HEK293 (cell line): ENCODE measurements around the gene WWC1.
A peak's percentile ranks its signal among the peaks of the same experiment; 100 is the strongest.

ENCODE experiments used
- CTCF ChIA-PET: fragments of 350-600 bp; formaldehyde crosslinking; extraction: SDS; loops from one replicate; lab custom pipeline; 2021; ENCODE audit warnings: antibody characterized with exemption; lab: Yijun Ruan, JAX
- POLR2A ChIA-PET: fragments of 300-600 bp; formaldehyde crosslinking; extraction: SDS; loops from one replicate; lab custom pipeline; 2020; ENCODE audit warnings: antibody characterized with exemption, inconsistent platforms; lab: Yijun Ruan, JAX
- H3K27ac ChIP-seq: fragments of 200-500 bp; sonication (Bioruptor generic); 2 replicates; pipeline ENCODE4 v1.5.1; 2014; ENCODE audit warnings: low read depth, low read length, control low read depth, inconsistent platforms; ENCODE audit errors: extremely low read depth
- H3K36me3 ChIP-seq, 2 experiments: fragments of 200-500 bp in 1 of 2; sonication (Bioruptor generic) in 1 of 2; 1 replicate in 1 of 2; 2 replicates in 1 of 2; pipeline ENCODE4 v1.5.1; 2014 to 2017; ENCODE audit warnings: inconsistent platforms in 2 of 2, low read length in 2 of 2; ENCODE audit not compliant: control insufficient read depth in 2 of 2, insufficient read depth in 1 of 2
- H3K4me1 ChIP-seq: fragments of 200-500 bp; sonication (Bioruptor generic); 2 replicates; pipeline ENCODE4 v1.5.1; 2014; ENCODE audit warnings: mild to moderate bottlenecking, low read length, inconsistent platforms; ENCODE audit not compliant: control insufficient read depth, insufficient read depth
- H3K4me3 ChIP-seq: 2 replicates; pipeline ENCODE4 v1.5.1; 2011; ENCODE audit warnings: low read depth, mild to moderate bottlenecking, control low read depth, low read length, moderate library complexity
- H3K9me3 ChIP-seq: fragments of 200-500 bp; sonication (Bioruptor generic); 2 replicates; pipeline ENCODE4 v1.5.1; 2014; ENCODE audit warnings: low read depth, low read length, inconsistent platforms; ENCODE audit not compliant: control insufficient read depth, insufficient read depth
- GFI1B ChIP-seq: fragments of 450-650 bp; formaldehyde crosslinking; IDR thresholded peaks from 2 replicates; pipeline ENCODE4 v1.5.1; 2016; ENCODE audit warnings: missing biosample characterization, missing genetic modification characterization
- GLI4 ChIP-seq: fragments of 450-650 bp; formaldehyde crosslinking; IDR thresholded peaks from 2 replicates; pipeline ENCODE4 v1.5.1; 2016; ENCODE audit warnings: missing biosample characterization, missing genetic modification characterization
- GLIS1 ChIP-seq: fragments of 450-650 bp; formaldehyde crosslinking; IDR thresholded peaks from 2 replicates; pipeline ENCODE4 v1.5.1; 2016; ENCODE audit warnings: missing biosample characterization, missing genetic modification characterization
- GLIS2 ChIP-seq: fragments of 450-650 bp; formaldehyde crosslinking; IDR thresholded peaks from 2 replicates; pipeline ENCODE4 v1.5.1; 2016; ENCODE audit warnings: missing biosample characterization, missing genetic modification characterization
- KLF9 ChIP-seq: fragments of 450-650 bp; formaldehyde crosslinking; IDR thresholded peaks from 2 replicates; pipeline ENCODE4 v1.5.1; 2016; ENCODE audit warnings: missing biosample characterization, missing genetic modification characterization, low read depth
- PRDM1 ChIP-seq: fragments of 450-650 bp; formaldehyde crosslinking; IDR thresholded peaks from 2 replicates; pipeline ENCODE4; 2016; ENCODE audit warnings: missing biosample characterization, missing genetic modification characterization
- ZIC2 ChIP-seq: fragments of 450-650 bp; formaldehyde crosslinking; IDR thresholded peaks from 2 replicates; pipeline ENCODE4 v1.5.1; 2016; ENCODE audit warnings: missing biosample characterization, missing genetic modification characterization
- ZNF175 ChIP-seq: fragments of 450-650 bp; formaldehyde crosslinking; IDR thresholded peaks from 2 replicates; pipeline ENCODE4 v1.5.1; 2016; ENCODE audit warnings: missing biosample characterization, missing genetic modification characterization
- ZNF248 ChIP-seq: fragments of 450-650 bp; formaldehyde crosslinking; IDR thresholded peaks from 2 replicates; pipeline ENCODE4 v1.5.1; 2017; ENCODE audit warnings: missing biosample characterization, missing genetic modification characterization
- ZNF266 ChIP-seq: fragments of 450-650 bp; formaldehyde crosslinking; IDR thresholded peaks from 2 replicates; pipeline ENCODE4 v1.5.1; 2016; ENCODE audit warnings: missing biosample characterization, missing genetic modification characterization, low read depth
- ZNF335 ChIP-seq: fragments of 450-650 bp; formaldehyde crosslinking; conservative IDR thresholded peaks from 2 replicates; pipeline ENCODE4 v1.5.1; 2016; ENCODE audit warnings: missing biosample characterization, missing genetic modification characterization
- ZNF423 ChIP-seq: fragments of 450-650 bp; formaldehyde crosslinking; IDR thresholded peaks from 2 replicates; pipeline ENCODE4 v1.5.1; 2016; ENCODE audit warnings: missing biosample characterization, missing genetic modification characterization
- ZNF560 ChIP-seq: fragments of 450-650 bp; formaldehyde crosslinking; IDR thresholded peaks from 2 replicates; pipeline ENCODE4 v1.5.1; 2017; ENCODE audit warnings: missing biosample characterization, missing genetic modification characterization, borderline replicate concordance
- ZNF596 ChIP-seq: fragments of 450-650 bp; IDR thresholded peaks from 2 replicates; pipeline ENCODE4 v1.5.0; 2018; ENCODE audit warnings: missing biosample characterization, mild to moderate bottlenecking, missing genetic modification characterization, moderate library complexity
- ZNF747 ChIP-seq: fragments of 450-650 bp; formaldehyde crosslinking; IDR thresholded peaks from 2 replicates; pipeline ENCODE4 v1.5.1; 2016; ENCODE audit warnings: missing biosample characterization, missing genetic modification characterization
- ZNF791 ChIP-seq: fragments of 450-650 bp; formaldehyde crosslinking; IDR thresholded peaks from 2 replicates; pipeline ENCODE4 v1.5.1; 2016; ENCODE audit warnings: missing biosample characterization, missing genetic modification characterization
- ZNF837 ChIP-seq: fragments of 450-650 bp; formaldehyde crosslinking; IDR thresholded peaks from 2 replicates; pipeline ENCODE4 v1.5.1; 2016; ENCODE audit warnings: missing biosample characterization, missing genetic modification characterization
- ZSCAN23 ChIP-seq: fragments of 450-650 bp; formaldehyde crosslinking; IDR thresholded peaks from 2 replicates; pipeline ENCODE4 v1.5.1; 2016; ENCODE audit warnings: missing biosample characterization, missing genetic modification characterization
- TF ChIP-seq, protein P1 (sequence below): fragments of 450-650 bp; formaldehyde crosslinking; IDR thresholded peaks from 2 replicates; pipeline ENCODE4 v1.5.1; 2016; ENCODE audit warnings: missing biosample characterization, missing genetic modification characterization, borderline replicate concordance
- TF ChIP-seq, protein P2 (sequence below): fragments of 450-650 bp; formaldehyde crosslinking; IDR thresholded peaks from 2 replicates; pipeline ENCODE4 v1.5.1; 2016; ENCODE audit warnings: missing biosample characterization, missing genetic modification characterization
- TF ChIP-seq, protein P3 (sequence below): fragments of 450-650 bp; formaldehyde crosslinking; IDR thresholded peaks from 2 replicates; pipeline ENCODE4 v1.5.1; 2016; ENCODE audit warnings: missing biosample characterization, missing genetic modification characterization
- TF ChIP-seq, protein P4 (sequence below): fragments of 450-650 bp; formaldehyde crosslinking; optimal IDR thresholded peaks from 2 replicates; pipeline ENCODE3; 2016; ENCODE audit warnings: missing biosample characterization, mild to moderate bottlenecking, missing genetic modification characterization

WWC1 gene

DNA sequence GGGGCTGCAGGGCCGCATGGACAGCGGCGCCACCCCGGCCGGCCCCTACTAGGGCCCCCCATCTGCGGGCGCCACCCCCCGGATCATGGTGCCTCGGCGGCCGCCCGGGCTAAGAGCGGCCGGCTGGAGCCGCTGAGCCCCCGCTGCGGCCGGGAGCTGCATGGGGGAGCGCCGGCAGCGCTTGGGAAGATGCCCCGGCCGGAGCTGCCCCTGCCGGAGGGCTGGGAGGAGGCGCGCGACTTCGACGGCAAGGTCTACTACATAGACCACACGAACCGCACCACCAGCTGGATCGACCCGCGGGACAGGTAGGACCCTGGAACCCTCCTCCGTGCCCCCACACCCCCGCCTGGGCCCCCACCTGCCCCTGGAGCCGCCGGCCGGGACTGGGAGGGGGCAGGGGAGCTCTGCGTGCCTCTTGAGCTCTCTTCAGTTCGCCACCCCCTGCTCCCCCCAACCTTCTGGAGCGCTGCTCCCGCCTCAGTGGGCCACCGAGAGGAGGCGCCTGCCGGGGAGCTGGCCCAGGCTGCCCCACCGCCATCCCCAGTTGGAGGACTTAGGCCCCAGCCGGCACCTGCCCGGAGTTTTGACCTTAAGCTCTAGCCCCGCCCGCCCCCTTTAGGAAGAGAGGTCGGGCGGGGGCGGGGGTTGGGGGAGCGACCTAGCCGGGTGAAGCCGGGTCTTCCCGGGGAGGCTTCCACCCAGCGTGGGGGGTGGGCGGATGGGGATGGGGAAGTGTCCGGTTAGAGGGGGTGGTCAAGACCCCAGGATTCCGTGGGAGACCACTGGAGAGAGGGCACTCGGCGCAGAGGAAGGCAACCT is 730 bp downstream of the WWC1 start (continued):
- 0 out of 2 replicates have a peak, but pooled peaks have one; percentile 11 for TF ChIP-seq KLF9 (tag by site-specific recombination)
- no peak for TF ChIP-seq ZNF560 (tag by site-specific recombination)
- peak; percentile 13; the same call in 1 of the 2 replicates for TF ChIP-seq GLIS2

DNA sequence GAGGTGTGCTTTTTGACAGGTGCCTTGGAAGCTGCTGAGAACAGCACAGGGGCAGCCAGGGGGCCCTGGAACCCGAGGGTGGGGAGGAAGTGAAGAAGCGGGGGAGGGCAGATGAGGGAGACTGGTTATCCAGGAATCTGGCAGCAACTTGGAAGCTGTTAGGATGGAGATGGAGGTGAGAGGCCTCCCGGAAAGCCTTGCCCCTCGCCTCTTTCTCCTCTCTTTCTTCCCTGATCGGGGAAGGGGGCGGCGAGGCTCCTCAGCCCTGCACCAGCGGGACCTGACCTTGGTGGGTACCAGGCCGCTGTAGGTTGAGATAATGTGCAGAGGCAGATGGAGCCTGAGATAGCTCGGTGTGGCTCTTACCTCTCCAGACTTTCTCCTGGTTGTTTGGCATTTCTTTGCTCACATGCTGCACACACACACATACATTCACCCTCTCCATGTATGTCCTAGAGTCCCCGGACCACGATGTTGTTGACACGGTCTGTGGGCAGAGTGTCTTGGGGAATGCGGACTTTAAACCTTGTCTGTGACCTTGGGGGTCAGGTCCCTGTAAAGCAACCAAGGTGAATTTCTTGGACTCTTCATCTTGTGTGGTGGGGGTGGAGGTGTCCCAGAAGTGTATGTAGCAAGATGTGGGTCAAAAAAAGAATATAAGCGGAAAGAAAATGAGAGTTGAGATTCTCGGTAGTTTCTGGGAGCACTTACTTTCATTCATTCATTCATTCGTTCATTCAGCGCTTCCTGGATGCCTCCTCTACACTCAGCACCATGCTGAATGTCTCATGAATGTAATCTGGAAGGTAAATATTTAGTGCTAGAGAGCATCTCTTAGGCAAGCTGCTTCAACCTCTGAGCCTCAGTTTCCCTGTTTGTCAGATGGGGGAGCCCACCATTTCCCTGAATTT is 1.6 kb downstream of the WWC1 start:
- Histone ChIP-seq H3K9me3 (no peaks in the 10 kb centered on the region), H3K4me1 (peaks cover 3% of the 10 kb centered on the region; the same call in 1 of the 2 replicates), H3K36me3 (no peaks in the 10 kb centered on the region), H3K27ac (no peak overlapping the region)
- ChIA-PET POLR2A (interaction anchor here (0.6 to 2.7 kb wide), 8 partner anchors 8 to 286 kb away, joined by 3 to 15 read pairs (median 6); partner anchors contain the start of gene PANK3), CTCF (interaction anchor here (0.6 to 1.3 kb wide), 4 partner anchors 8 to 521 kb away, joined by 3 to 5 read pairs (median 4); no protein-coding TSS in a partner anchor)
- TF ChIP-seq ZNF423 (0 out of 2 replicates have a peak, but pooled peaks have one; percentile 27), GLI4 (tag by site-specific recombination) (no peak), ZNF596 (tag by site-specific recombination) (no peak), ZNF837 (no peak), GLIS1 (0 out of 2 replicates have a peak, but pooled peaks have one; percentile 28), ZNF266 (tag by site-specific recombination) (no peak), ZSCAN23 (no peak), ZNF248 (tag by site-specific recombination) (no peak), GFI1B (tag by site-specific recombination) (no peak), ZNF175 (tag by site-specific recombination) (no peak), ZNF791 (tag by site-specific recombination) (no peak), ZNF747 (no peak), PRDM1 (tag by site-specific recombination) (peak; percentile 9; the same call in 1 of the 2 replicates), KLF9 (tag by site-specific recombination) (no peak), GLIS2 (peak; percentile 23; the same call in 1 of the 2 replicates), ZIC2 (tag by site-specific recombination) (no peak), ZNF335 (tag by site-specific recombination) (no peak)
- TF ChIP-seq, protein P1, sequence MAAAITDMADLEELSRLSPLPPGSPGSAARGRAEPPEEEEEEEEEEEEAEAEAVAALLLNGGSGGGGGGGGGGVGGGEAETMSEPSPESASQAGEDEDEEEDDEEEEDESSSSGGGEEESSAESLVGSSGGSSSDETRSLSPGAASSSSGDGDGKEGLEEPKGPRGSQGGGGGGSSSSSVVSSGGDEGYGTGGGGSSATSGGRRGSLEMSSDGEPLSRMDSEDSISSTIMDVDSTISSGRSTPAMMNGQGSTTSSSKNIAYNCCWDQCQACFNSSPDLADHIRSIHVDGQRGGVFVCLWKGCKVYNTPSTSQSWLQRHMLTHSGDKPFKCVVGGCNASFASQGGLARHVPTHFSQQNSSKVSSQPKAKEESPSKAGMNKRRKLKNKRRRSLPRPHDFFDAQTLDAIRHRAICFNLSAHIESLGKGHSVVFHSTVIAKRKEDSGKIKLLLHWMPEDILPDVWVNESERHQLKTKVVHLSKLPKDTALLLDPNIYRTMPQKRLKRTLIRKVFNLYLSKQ (tag by site-specific recombination) = no peak
- TF ChIP-seq, protein P2, sequence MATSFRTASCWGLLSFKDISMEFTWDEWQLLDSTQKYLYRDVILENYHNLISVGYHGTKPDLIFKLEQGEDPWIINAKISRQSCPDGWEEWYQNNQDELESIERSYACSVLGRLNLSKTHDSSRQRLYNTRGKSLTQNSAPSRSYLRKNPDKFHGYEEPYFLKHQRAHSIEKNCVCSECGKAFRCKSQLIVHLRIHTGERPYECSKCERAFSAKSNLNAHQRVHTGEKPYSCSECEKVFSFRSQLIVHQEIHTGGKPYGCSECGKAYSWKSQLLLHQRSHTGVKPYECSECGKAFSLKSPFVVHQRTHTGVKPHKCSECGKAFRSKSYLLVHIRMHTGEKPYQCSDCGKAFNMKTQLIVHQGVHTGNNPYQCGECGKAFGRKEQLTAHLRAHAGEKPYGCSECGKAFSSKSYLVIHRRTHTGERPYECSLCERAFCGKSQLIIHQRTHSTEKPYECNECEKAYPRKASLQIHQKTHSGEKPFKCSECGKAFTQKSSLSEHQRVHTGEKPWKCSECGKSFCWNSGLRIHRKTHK (tag by site-specific recombination) = no peak
- TF ChIP-seq, protein P3, sequence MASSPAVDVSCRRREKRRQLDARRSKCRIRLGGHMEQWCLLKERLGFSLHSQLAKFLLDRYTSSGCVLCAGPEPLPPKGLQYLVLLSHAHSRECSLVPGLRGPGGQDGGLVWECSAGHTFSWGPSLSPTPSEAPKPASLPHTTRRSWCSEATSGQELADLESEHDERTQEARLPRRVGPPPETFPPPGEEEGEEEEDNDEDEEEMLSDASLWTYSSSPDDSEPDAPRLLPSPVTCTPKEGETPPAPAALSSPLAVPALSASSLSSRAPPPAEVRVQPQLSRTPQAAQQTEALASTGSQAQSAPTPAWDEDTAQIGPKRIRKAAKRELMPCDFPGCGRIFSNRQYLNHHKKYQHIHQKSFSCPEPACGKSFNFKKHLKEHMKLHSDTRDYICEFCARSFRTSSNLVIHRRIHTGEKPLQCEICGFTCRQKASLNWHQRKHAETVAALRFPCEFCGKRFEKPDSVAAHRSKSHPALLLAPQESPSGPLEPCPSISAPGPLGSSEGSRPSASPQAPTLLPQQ = no peak
- TF ChIP-seq, protein P4, sequence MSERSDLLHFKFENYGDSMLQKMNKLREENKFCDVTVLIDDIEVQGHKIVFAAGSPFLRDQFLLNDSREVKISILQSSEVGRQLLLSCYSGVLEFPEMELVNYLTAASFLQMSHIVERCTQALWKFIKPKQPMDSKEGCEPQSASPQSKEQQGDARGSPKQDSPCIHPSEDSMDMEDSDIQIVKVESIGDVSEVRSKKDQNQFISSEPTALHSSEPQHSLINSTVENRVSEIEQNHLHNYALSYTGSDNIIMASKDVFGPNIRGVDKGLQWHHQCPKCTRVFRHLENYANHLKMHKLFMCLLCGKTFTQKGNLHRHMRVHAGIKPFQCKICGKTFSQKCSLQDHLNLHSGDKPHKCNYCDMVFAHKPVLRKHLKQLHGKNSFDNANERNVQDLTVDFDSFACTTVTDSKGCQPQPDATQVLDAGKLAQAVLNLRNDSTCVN (tag by site-specific recombination) = no peak
- TF ChIP-seq, all 188 proteins: peak for 4
- peak overlapping the region; percentile 66 for H3K4me3 ChIP-seq
